Smooth muscle cell (in vitro differentiated cells): ENCODE data around the gene ECE1. TPM values are rescaled to one million over a fixed set of nuclear protein-coding genes. Genes with fewer than 3 reads are reported as not detected.

Source experiments
- DNase-seq: peaks from one replicate; lab custom pipeline; 2025; ENCODE audit not compliant: unreplicated experiment; lab: John Stamatoyannopoulos, UW
- H2AFZ ChIP-seq: fragments of 200-600 bp; sonication (generic); 2 replicates; pipeline ENCODE4 v1.6.0; 2016; ENCODE audit warnings: antibody characterized with exemption, low read depth, mild to moderate bottlenecking
- H3F3A ChIP-seq: fragments of 200-600 bp; sonication (generic); 2 replicates; pipeline ENCODE4 v1.6.0; 2017; ENCODE audit warnings: antibody characterized with exemption, low read depth
- H3K27ac ChIP-seq: fragments of 200-600 bp; sonication (generic); 2 replicates; pipeline ENCODE4 v1.5.1; 2016; ENCODE audit warnings: low read depth, mild to moderate bottlenecking
- H3K27me3 ChIP-seq: fragments of 200-600 bp; sonication (generic); 2 replicates; pipeline ENCODE4 v1.6.1; 2016; ENCODE audit warnings: low read depth, mild to moderate bottlenecking
- H3K36me3 ChIP-seq: fragments of 200-600 bp; sonication (generic); 2 replicates; pipeline ENCODE4 v1.5.1; 2016; ENCODE audit warnings: low read depth
- H3K4me1 ChIP-seq: fragments of 200-600 bp; sonication (generic); 2 replicates; pipeline ENCODE4 v1.5.1; 2016; ENCODE audit warnings: low read depth
- H3K4me2 ChIP-seq: fragments of 200-600 bp; sonication (generic); 2 replicates; pipeline ENCODE4 v1.6.0; 2016; ENCODE audit warnings: mild to moderate bottlenecking
- H3K4me3 ChIP-seq: fragments of 200-600 bp; sonication (generic); 2 replicates; pipeline ENCODE4 v1.5.1; 2016; ENCODE audit warnings: mild to moderate bottlenecking
- H3K79me2 ChIP-seq: fragments of 200-600 bp; sonication (generic); 2 replicates; pipeline ENCODE4 v1.6.0; 2016; ENCODE audit warnings: low read depth, mild to moderate bottlenecking
- H3K9ac ChIP-seq: fragments of 200-600 bp; sonication (generic); 2 replicates; pipeline ENCODE4 v1.6.0; 2016; ENCODE audit warnings: low read depth
- H3K9me3 ChIP-seq: fragments of 200-600 bp; sonication (generic); replicated peaks from 2 replicates; pipeline ENCODE4 v1.5.1; 2016; ENCODE audit warnings: low read depth
- H4K20me1 ChIP-seq: fragments of 200-600 bp; sonication (generic); 2 replicates; pipeline ENCODE4 v1.6.0; 2016; ENCODE audit warnings: low read depth
- CTCF ChIP-seq: fragments of 200-600 bp; sonication (generic); IDR thresholded peaks from 2 replicates; pipeline ENCODE4 v1.5.1; 2017; ENCODE audit warnings: borderline replicate concordance, mild to moderate bottlenecking, antibody characterized with exemption; ENCODE audit not compliant: insufficient read depth, poor library complexity, severe bottlenecking
- WGBS: methylation state at CpG from one replicate; pipeline ENCODE4 v1.1.7; 2016; ENCODE audit warnings: low lambda C conversion rate; 5-methylcytosine and 5-hydroxymethylcytosine counted together
- polyA plus RNA-seq: library from polyadenylated mRNA; unstranded; fragments of >200 nt; fragmentation: Nextera tagmentation; extraction: Ambion mirVana; gene quantifications from 2 replicates; pipeline ENCODE4 v1.2.1, GENCODE V29; 2016
- total RNA-seq: library from RNA; depleted of rRNA; stranded (reverse); fragments of >200 nt; gene quantifications from 2 replicates; pipeline ENCODE4 v1.2.3, GENCODE V29; 2014

The ECE1 gene
- total and polyA plus RNA-seq, 2 experiments from 2014 or later: 108 to 129 TPM

- Histone ChIP-seq H3K79me2 (peaks cover 91% of the 10 kb centered on the region), H3K27ac (peak overlapping the region; percentile 44), H3K27me3 (no peaks in the 10 kb centered on the region), H3K9ac (no peak overlapping the region), H3K9me3 (no peaks in the 10 kb centered on the region), H3K4me2 (no peak overlapping the region), H3K4me3 (no peak overlapping the region), H3K36me3 (no peaks in the 10 kb centered on the region), H3F3A (peaks cover 36% of the 10 kb centered on the region), H4K20me1 (peaks cover 5% of the 10 kb centered on the region), H2AFZ (no peak overlapping the region), H3K4me1 (peaks cover 57% of the 10 kb centered on the region)
- DNase-seq: no peak
- TF ChIP-seq CTCF: no peak
- WGBS: 95% methylated on average over 2 of the region's 2 CpGs
Observed at GRCh38 chr1:21330544-21330943, 40.3 kb upstream of the ECE1 start.

- no peaks in the 10 kb centered on the region for H3K36me3 ChIP-seq
- no peak overlapping the region for H3K4me3 ChIP-seq
- H2AFZ ChIP-seq: no peak overlapping the region
- peak overlapping the region; percentile 47 for H3K27ac ChIP-seq
- H4K20me1 ChIP-seq: peaks cover 5% of the 10 kb centered on the region
- no peaks in the 10 kb centered on the region for H3K9me3 ChIP-seq
- peak overlapping the region; percentile 26 for H3K4me2 ChIP-seq
- H3K4me1 ChIP-seq: peaks cover 55% of the 10 kb centered on the region
- DNase-seq: no peak
- H3K27me3 ChIP-seq: no peaks in the 10 kb centered on the region
- H3K9ac ChIP-seq: no peak overlapping the region
- no peak for TF ChIP-seq CTCF
- 48% methylated on average over 7 of the region's 7 CpGs for WGBS
- H3F3A ChIP-seq: peaks cover 44% of the 10 kb centered on the region
- peaks cover 86% of the 10 kb centered on the region for H3K79me2 ChIP-seq
Observed at GRCh38 chr1:21329209-21329844, 39.1 kb upstream of the ECE1 start.

- H3K4me2 ChIP-seq: no peak overlapping the region
- H3K9ac ChIP-seq: no peak overlapping the region
- H2AFZ ChIP-seq: no peak overlapping the region
- H3K4me3 ChIP-seq: no peak overlapping the region
- WGBS: 96% methylated on average over 15 of the region's 15 CpGs
- peaks cover 71% of the 10 kb centered on the region for H3K4me1 ChIP-seq
- H3K9me3 ChIP-seq: no peaks in the 10 kb centered on the region
- H3K36me3 ChIP-seq: no peaks in the 10 kb centered on the region
- H3K79me2 ChIP-seq: peaks cover 72% of the 10 kb centered on the region
- H3F3A ChIP-seq: peaks cover 43% of the 10 kb centered on the region
- DNase-seq: no peak
- H3K27ac ChIP-seq: peak overlapping the region; percentile 94
- no peaks in the 10 kb centered on the region for H3K27me3 ChIP-seq
- H4K20me1 ChIP-seq: peaks cover 5% of the 10 kb centered on the region
- no peak for TF ChIP-seq CTCF
Observed at GRCh38 chr1:21327566-21328323, 37.5 kb upstream of the ECE1 start.
